GM18498 (cell line): ENCODE data around the gene TUBB8.
"Not testable (repeated sequence)": the region's sequence is repeated elsewhere in the genome, so short reads cannot be mapped to it uniquely, and the experiment has no call there.

ENCODE experiments used
- ATAC-seq: cut with Tn5 transposase; IDR thresholded peaks from one replicate; pipeline ENCODE4 v1.9.1; 2021; ENCODE audit warnings: mild to moderate bottlenecking, moderate library complexity; ENCODE audit not compliant: unreplicated experiment

Gene TUBB8

DNA sequence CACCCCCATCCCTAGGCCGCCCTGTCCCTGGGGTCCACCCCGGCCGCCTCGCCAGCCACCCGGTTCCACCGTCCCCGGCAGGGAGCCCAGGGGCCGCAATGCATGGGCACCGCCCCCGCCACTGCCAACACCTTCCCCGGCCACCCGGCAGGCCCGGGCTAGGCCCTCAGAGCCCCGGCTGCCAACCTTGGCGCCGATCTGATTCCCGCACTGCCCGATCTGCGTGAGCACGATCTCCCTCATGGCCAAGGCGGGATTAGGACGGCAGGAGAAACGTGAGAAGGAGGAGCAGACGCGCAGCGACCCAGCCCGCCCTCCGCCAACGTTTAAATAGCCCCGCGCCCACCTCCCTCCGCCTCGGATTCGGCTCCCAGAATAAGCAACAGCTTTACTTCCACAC lies at the start of gene TUBB8:
TSS of gene TUBB8 (minus strand) at position 301 of the 400 bp plus-strand sequence. CDS start at position 243, 58 bp downstream.
- ATAC-seq: no peak

DNA sequence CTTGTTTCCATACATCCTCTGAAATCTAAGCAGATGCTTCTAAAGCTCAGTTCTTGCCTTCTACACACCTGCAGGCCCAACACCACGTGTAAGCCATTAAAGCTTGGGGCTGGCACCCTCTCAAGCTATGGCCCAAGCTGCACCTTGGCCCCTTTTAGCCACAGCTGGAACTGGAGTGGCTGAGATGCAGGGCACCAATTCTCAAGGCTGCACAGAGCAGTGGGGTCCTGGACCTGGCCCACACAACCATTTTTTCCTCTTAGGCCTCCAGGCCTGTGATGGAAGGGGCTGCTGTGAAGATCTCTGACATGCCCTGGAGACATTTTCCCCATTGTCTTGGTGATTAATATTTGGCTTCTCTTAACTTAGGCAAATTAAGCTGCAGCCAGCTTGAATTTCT lies 47.4 kb upstream of the TUBB8 start:
- ATAC-seq: no peak

DNA sequence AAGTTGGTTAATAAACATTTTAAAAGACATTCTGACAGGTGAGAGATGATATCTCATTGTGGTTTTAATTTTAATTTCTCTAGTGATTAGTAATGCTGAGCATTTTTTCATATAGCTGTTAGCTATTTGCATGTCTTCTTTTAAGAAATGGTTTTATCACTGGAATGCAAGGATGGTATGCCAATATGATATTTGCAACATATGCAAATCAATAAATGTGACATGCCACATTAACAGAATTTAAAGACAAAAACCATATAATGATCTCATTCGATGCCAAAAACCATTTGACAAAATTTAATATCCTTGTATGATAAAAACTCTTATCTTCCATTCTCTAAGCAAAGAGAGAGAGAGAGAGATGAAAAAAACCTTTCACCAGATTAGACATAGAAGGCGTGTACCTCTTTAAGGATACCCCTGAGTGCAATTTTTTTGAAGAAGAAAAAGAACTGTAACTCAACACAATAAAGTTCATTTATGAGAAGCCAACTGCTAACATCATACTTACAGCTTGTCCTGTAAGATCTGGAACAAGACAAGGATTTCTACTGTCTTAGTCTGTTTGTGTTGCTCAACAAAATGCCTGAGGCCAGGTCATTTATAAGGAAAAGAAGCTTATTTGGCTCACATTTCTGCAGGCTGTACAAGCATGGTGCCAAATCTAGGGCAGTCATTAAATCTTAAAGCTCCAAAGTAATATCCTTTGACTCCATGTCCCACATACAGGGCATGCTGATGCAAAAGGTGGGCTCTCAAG lies 46.4 kb upstream of the TUBB8 start:
- no peak for ATAC-seq

DNA sequence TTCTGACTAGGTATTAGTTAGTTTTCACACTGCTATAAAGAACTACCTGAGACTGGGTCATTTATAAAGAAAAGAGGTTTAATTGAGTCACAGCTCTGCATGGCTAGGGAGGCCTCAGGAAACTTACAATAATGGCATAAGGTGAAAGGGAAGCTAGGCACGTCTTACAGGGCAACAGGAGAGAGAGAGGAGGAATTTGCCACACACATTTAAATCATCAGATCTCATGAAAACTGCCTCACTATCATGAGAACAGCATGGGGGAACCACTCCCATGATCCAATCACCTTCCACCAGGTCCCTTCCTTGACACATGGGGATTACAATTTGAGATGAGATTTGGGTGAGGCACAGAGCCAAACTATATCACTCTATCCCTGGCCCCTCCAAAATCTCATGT lies 45.5 kb upstream of the TUBB8 start:
- ATAC-seq: no peak

DNA sequence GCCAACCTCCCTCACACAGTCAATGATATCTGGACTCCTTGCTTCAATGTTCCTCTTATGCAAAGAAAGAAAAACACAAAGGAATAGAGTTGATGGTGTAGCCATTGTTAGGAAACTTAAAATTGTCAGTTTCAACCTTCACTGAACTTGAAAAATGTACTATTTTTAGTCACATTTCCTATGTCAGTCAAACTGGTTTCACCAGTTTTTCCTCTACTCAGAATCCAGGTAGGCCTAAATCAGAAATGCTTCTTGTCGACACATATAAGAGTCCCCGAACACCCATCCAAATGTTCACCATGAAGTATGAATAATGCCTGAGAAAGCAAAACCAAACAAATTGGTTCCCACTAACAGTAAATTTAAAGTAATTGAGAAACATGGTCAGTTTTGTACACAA lies 43.8 kb upstream of the TUBB8 start:
- no peak for ATAC-seq

DNA sequence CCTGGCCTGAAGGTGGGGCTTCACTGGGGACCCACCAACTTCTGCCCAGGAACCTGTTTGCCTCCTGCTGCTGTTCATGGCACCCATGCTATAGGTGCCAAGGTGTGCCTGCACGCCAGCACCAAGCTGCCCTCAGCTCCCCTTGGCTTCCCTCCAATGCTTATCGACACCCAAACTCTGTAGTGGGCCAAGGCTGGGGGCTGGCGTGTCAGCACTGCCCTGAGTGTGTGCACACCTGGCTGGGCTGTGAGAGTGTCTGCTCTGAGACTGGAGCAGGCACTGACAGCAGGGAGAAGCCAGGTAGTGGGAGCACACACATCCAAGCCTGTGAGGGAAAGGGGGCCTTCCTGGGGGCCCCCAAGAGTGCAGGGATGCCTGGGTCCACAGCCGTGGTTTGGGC lies 43.1 kb upstream of the TUBB8 start:
- no peak for ATAC-seq

DNA sequence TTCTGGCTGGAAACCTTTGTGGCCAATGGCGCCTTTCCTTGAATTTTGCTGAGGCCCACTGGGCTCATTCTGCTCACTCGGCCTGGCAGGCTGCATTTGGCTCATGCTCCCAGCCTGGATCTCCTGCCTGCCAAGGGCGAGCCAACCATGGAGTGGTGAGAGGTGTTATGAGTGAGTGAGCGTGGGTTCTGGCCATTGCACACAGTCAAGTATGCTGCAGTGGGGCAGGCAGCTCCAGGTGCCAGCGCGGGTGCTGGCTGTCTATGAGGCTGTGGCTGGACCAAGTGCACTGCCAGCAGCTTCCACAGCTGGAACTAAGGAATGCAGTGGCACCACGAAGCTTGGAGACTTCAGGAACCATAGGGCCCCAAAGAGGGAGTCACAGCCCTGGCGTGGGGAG lies 42.2 kb upstream of the TUBB8 start:
- no peak for ATAC-seq

DNA sequence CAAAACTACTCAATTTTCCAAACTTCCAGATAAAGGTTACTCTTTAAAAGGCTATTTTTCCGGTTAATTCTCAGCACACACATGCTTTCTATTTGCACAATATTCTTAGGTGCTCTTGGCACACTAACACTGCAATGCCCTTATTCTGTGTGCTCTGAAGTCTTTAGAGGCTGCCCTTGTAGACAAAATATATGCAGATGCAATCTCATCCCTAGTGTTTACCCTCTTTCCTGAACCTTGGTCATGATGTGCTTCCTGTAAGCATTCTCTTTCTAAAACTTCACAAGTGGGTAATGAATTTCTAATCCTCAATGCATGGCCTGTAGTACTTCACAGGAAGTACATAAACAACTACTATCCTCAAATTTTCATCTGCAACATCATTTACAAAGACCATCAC lies 41.1 kb upstream of the TUBB8 start:
- no peak for ATAC-seq

DNA sequence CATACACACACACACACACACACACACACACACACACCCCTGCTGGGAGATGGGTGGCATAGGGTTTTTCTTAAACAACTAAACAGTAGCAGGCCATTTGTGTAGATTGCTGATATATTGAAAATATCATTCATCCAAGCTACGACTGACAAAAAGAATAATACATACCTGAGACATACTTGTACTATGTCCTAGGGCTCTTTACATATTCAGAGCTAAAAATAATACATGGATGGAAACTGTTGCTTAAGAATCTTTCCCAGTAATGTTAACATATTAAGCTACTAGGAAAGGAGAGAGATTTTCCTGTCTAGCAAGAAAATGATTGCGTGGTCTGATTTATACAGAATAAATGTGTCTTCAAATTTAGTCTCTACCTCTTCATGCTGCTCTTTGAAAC lies 40.2 kb upstream of the TUBB8 start:
- no peak for ATAC-seq

DNA sequence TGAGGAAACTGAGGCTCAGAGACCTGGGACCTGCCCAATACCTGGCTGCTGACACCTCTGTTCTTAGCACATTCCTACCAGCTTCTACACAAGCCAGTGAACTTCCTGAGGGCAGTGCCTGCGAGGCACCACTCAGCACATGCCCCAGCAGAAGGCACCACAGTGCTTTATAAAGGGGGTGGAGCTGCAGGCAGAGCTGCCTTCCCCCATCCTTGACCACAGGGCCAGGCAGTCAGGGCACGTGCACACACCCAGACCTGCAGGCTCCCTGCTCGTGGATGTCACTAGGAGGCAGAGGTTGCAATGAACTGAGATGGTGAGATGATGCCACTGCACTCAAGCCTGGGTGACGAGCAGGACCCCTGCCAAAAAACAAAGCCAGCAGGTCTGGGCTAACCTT lies 39.2 kb upstream of the TUBB8 start:
- no peak for ATAC-seq

DNA sequence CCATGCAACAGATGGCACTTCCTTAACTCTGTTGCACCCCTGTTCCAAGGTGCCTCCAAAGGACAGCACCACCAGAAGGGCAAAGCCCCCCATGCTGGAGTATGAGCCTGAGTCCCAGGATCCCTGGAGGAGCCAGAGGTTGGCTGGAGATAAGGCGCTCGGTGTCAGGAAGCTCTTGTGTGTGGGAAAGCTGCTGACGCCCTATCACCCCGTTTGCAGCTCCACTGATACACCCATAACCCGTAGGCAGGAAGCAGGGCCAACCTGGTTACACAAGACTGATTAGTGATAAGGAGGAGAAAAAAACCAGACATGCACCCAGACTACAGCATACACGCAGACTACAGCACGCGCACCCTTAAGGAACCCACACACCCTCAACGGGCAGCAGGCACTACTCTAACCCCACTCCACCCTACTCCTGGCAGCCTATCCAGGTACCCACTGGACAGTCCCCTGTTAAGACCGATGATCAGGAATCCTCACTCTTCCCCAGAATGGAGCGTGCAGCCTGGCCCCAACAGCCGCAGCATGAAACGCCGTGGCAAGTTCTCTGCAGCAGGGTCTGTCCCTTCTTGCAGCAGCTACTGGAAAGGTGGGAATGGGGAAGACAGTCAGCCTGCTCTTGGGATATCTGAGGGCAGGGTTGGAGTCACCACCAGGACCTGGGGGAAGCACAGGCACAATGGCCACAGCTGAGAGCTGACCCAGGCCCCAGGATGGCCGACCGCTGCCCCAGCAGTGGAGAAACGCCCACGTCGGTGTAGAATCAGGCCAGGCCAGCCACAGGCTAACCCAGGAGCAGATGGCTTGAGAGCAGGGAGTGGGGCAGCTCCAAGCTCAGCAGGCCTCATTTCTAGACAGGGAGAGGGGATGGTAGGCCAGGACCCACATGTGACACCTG lies 38.3 kb upstream of the TUBB8 start:
- no peak for ATAC-seq

DNA sequence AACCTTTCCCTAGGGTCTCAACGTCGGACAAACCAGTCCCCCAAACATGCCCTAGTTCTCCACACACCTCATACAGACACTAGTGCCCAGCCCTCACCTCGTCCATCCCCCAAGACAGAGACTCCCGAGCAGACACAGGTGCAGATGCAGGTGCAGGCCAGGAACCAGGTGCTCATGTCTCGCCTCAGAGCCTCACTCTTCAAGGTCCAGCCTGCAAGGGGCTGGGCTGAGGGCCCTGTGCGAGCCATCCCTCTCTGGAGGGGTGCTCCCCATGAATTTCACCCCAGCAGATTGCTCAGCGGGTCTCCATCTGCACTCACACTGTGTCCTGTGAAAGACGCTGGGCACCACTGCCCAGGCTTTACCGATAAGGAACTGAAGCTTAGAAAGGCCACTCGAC lies 36.9 kb upstream of the TUBB8 start:
- ATAC-seq: no peak

DNA sequence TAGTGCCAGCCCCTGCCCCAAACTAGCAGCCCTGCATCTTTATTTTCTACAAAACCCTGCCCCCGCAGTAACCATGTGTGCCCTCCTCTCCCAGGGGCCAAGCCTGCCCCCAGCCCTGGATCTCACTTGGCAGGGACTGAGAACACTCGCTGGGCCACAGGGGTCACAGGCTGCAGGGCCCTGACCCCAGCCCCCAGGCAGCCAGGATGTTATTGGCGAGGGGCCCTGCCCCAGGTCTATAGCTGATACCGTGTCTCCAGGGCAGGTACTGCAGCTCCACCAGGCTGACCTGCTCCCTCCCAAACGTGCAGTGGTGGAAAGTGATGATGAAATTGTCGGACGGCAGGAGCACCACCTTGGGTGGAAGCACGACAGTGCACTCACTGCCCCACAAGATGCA lies 35.9 kb upstream of the TUBB8 start:
- ATAC-seq: no peak

DNA sequence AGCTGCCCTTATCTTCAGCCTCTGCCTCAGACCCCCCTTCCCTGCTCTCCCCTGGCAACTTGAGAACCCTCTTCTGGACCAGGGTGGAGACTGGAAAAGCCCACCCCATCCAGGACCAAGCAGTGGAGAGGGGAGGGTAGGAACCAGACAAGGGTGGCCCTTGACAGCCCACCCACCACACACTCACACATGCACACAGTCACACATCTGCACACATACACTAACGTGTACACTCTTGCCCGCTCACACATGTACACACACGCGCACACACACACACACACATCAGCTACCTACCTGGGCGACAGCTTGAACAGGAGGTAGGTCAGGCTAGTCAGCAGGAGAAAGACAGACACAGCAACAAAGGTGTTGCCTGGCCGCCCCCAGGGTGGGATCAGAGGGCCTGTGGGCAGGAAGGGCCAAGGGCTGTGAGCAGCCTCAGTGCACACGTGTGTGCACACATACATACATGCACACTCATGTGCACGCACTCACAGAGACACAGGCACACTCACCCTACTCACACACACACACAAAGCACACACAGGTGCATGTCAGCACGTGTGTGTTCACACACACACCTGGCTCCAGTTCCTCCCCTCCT lies 34.9 kb upstream of the TUBB8 start:
- no peak for ATAC-seq

DNA sequence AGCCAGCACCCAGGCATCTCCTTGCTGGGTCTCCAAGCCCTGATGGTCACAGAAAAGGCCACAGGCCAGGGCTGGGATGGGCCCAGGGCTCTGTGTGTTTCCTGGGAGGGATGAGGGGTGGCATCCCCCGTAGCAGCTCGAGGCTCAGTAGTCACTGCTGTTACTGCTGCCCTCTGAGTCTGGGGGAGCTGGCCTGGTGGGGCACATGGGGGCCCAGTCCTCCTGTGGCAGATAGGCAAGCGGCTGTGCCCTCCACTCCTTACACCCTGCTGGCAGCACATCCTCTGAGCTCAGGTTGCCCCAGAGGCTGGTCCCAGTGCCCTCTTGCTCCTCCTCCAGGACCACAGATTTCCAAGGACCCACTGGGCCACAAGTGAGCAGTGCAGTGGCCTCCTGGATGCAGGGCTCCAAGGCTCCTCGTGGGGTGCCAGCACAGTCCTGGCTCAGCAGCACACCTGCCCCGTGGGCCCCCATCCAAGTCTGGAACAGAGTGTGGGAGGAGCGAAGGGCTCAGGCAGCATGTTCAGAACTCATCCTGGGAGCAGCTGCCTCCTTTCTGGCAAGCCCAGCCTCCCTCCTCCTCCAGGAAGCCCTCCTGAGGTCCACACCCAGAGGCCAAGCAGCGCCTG lies 31.5 kb upstream of the TUBB8 start:
- ATAC-seq: no peak

DNA sequence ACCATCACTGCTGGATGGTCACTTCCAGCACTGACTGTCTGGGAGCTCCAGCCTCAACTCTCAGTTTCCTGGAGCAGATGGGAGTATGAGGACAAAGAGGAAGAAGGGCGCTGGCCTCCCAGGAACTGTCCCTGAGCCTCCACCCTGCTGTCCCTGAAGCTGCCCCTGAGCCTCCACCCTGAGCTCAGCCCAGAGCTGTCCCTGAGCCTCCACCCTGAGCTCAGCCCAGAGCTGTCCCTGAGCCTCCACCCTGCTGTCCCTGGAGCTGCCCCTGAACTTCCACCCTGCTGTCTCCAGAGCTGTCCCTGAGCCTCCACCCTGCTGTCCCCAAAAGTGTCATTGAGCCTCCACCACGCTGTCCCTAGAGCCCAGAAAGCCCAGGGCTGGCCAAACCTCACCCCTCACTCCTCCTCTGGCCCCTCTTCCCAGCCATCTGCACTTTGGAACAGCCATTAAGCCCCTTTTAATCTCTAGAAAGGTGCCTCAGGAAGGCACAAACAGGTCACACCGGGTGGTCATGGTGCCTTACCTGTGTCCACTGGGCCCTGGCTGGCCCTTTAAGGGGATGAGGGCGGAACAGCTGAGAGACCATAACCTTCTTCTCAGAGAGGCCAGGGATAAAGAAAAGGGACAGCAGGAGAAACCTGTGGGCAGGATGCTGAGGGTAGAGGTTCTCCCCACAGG lies 30.6 kb upstream of the TUBB8 start:
- ATAC-seq: no peak

DNA sequence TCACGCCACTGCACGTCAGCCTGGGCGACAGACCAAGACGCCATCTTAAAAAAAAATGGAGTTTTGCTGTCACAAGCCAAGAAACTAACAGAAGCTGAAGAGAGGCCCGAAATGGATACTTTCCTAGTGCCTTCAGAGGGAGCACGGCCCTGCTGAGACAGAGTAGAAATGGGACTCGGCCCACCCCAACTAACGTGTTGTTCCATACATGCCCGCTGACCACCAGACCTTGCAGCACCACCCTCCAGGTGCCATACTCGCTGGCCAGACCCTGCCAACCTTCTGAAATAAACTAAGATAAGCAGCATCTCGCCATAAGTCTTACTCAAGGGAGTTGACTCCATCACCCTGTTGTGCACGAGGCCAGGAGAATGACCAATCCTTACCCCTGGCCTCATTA lies 29.5 kb upstream of the TUBB8 start:
- ATAC-seq: no peak

DNA sequence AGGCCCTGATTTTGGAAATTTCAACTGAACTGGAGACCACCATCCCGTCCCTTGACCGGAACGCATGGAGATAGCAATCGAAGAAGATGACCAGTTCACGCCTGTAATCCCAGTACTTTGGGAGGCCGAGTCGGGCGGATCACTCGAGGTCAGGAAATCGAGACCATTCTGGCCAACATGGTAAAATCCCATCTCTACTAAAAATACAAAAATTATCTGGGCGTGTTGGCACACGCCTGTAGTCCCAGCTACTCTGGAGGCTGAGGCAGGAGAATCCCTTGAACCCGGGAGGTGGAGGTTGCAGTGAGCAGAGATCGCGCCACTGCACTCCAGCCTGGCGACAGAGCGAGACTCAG lies 25.1 kb upstream of the TUBB8 start:
- ATAC-seq: not testable (repeated sequence)

DNA sequence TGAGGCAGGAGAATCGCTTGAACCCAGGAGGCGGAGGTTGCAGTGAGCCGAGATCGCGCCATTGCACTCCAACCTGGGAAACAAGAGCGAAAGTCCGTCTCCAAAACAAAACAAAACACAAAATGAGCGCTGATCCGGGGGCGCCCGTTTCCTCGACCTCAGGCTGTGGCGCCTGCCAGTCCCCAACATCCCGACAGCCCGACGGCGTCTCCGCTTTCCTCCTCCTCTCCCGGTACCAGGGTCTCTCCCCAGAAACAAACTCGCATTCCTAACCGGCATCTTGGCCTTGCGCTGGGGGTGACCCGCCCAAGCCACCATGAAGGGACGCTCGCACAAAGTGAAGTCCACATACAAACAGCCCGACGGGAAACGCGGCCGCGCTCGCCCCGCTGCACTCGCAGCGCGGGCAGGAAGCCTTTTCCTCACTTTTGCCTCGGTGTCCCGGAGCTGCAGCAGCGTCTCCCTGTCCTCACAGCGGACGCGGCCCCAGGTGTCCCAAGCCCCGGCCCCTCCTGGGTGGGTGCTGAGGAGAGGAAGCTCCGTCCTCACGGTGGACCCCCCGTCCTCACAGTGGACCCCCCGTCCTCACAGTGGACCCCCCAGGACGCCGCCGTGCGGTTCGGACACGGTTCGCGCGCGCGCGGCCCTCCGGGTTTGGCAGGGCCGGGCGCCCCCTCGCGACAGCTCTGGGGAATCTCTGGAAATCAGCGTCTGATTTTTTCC lies 24.6 kb upstream of the TUBB8 start:
- ATAC-seq: not testable (repeated sequence)

DNA sequence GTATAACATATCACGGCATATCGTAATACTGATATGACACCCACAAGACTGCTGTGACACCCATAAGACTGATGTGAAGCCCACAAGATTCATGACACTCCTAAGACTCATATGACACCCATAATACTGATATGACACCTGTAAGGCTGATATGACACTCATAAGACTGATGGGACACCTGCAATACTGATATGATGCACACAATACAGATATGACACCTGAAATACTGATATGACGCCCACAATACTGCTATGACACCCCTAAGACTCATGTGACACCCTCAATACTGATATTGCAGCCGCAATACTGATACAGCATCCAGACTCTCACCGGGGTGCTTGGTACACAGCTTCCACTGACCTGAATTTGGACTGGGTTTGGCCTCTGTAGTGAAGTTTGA lies 19.1 kb upstream of the TUBB8 start:
- not testable (repeated sequence) for ATAC-seq
